Measurements from ENCODE around the gene KCNQ1.

DNA sequence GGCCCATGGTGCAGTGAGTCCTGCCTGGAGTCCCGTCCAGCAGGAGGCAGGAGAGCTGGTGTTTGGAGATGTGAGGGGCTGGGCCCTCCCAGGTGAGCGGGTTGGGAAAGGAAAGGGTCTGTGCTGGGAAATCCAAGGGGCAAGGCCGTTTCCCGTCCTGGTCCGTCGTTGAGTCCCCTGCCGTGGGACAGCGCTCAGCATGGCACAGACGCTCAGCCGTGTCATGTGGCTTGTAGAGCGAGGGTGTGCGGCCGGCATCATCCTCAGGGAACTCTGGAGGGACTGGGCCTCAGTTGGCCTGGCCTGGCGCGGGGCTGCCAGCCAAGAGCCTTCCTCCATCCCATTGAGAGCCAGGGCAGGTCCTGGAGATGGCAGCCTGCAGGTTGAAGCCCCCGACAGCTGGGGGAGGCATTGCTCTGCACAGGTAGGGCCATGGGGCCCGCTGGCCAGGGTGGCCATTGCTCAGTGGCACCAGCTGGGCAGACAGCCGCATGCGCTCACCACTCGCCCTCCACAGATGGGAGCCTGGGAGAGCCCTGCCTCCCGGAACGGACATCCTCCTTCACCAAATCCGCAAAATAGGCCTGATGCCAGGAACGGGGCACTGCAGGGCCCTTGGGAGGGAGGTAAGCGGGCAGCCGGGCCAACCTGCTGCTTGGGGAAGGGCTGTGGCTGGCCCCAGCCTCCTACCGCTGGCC is 28.7 kb downstream of the KCNQ1 start:
- TF ChIP-seq EZH2 (IDR thresholded peaks at IDR 0.05; ENCODE audit: insufficient read depth, poor library complexity, severe bottlenecking) (no peak), EZH2phosphoT487 (IDR thresholded peaks at IDR 0.05; ENCODE audit: insufficient read depth, low read depth) (no peak)
